Dermis microvascular lymphatic vessel endothelial cell (primary cell): Measurements from ENCODE around the gene JARID2. TPM values are rescaled to one million over a fixed set of nuclear protein-coding genes. Genes with fewer than 3 reads are reported as not detected.
A peak's percentile ranks its signal among the peaks of the same experiment; 100 is the strongest.

Source experiments
- DNase-seq, 2 donors: peaks; one replicate each; pipeline versions ENCODE4 v3.0.0 to v3.0.0-alpha.2; 2010; ENCODE audit warnings: low read depth in 2 of 2
- total RNA-seq: library from RNA; depleted of rRNA; stranded (reverse); fragments of >200 nt; gene quantifications from 2 replicates; pipeline ENCODE4 v1.2.1, GENCODE V29; 2014

JARID2 gene
- total RNA-seq, 1 donor from 2014 or later = 11.8 TPM

- peak in 1 of 2 donors; percentile 18 for DNase-seq
Observed at GRCh38 chr6:15434823-15435380, 189.0 kb downstream of the JARID2 start.

DNA sequence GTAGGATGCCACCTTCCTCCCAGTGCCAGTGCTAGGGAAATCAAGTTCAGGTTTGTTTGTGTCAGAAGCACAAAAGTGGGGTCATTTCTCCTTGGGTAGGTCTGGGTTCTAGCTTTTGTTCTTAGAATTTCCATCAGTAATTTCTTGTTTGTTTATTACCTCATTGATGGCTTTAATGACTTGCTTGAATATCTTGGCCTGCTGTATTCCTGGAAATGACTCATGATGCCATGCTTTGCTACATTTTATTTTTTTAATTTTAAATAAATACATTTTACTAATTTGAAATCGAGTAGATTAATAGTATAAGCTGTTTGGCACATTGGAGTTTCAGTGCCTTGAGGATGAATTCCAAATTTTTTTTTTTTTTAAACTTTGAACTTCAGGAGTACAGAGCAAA, 189.6 kb downstream of the JARID2 start:
- DNase-seq = peak in 1 of 2 donors; percentile 19

DNA sequence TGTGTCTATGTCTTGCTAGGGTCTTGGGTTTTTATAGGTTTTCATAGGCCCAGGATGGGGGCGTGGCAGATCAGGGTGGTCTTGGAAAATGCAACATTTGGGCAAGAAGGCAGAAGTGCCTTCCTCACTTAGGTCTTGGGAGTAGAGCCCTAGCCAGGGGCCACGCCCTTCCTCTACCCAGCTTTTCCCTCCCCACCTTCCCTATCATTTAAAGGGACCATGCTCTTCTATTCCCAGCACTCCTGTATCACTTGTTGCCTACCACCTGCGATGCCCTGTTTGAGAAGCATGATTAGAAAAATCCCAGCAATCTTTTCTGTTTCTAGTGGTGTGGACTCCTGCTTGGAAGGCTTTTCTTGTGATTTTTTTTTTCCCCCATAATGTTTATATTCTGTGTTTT, 190.6 kb downstream of the JARID2 start:
- DNase-seq = no peak

DNA sequence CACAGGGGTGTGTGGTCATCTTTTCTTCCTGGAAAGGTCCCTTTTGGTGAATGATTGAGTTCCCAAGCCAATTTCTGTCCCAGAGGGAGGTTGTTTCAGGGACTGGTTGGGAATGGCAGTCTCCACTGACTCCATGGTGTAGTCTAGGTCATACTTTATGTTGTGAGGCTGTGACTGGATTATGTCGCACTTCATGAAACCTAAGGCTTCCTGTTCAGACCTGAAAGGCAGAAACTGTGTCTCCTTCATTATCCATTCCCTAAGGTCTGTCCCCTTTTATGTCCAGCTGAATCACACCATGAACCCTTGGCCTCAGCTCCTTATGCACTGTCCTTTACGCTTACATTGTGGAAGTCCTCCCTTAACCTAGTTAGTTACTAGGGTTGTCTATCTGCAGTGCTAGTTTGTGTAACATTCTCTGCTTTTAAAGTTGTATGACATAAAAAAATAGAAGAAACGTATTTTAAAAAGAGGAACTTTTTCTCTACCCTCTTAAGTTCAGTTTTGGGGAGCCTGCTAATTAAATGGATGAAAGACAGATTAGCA, 191.3 kb downstream of the JARID2 start:
- no peak for DNase-seq

DNA sequence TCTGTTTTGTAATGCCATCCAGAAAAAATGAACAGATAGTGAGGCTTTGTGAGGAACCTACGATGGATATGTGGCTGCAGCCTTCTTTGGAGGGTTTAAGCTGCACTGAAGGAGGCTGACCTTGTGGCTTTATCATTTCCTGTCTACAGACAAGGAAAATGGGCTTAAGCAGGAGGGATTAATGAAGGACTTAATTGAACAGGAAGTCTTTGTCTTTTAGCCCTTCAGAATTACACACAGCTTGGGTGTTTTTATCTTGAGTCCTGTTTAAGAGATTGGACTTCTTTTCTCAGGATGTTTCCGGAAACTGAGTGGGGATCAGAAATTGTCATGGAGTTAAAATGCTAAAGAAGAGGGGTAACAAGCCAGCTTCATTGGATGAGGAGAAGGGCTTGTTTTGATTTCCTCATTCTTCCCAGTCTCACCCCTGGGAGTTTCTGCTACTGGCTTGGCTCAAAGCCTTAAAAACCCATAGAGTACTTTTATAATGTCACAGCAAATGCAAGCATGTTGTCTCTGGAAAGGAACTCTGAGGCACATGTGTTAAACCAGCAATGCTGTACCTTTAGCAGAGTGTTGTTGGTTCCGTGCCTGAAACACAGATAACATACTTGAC, 193.6 kb downstream of the JARID2 start:
- DNase-seq = no peak

- no peak for DNase-seq
Observed at GRCh38 chr6:15440040-15440439, 194.2 kb downstream of the JARID2 start.

GRCh38 chr6:15441215-15441868, 195.5 kb downstream of the JARID2 start:
- peak; percentile 47 to 68 for DNase-seq

GRCh38 chr6:15441981-15442380, 196.1 kb downstream of the JARID2 start:
- no peak for DNase-seq

DNA sequence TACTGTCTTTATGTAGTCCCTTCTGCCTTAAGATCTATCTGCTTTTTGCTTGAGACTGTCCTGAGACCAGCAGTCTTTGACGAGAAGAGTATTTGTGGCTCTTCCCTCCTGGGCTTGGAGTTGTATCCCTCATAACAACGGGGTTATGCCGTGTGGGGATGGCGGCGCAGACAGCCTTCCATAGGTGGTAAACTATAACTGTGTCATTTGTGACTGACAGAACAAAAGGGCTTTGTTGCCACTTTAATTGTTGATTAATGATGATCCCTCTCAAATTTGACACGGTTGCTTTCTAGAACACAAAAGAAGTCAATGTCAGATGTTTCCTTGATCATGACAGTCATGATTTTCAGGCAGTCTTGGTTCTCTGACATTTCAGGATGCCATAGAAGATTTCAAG, 196.6 kb downstream of the JARID2 start:
- DNase-seq = no peak

- DNase-seq = peak in 1 of 2 donors; percentile 35
Observed at GRCh38 chr6:15443119-15443830, 197.4 kb downstream of the JARID2 start.

- no peak for DNase-seq
Observed at GRCh38 chr6:15444081-15444731, 198.3 kb downstream of the JARID2 start.

DNA sequence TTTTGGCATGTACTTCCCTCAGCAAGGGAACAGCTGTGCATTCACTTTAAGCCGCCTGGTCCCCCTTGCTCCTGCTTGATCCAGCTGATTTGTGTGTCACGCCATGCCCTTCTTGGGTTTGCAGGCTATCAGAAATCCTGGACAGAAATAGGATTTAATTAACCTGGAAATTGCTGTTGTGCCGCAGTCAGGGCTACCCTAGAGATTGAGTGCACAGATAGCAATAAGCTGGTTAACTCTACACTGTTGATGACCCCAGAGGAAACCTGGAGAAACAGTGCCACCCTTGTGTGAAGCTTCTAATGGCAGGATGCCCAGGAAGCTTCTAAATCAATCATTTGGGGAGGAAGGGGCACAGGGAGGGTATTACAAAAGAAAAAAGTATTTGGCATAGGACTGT, 199.0 kb downstream of the JARID2 start:
- peak in 1 of 2 donors; percentile 20 for DNase-seq

- no peak for DNase-seq
Observed at GRCh38 chr6:15447546-15448267, 201.8 kb downstream of the JARID2 start.

DNA sequence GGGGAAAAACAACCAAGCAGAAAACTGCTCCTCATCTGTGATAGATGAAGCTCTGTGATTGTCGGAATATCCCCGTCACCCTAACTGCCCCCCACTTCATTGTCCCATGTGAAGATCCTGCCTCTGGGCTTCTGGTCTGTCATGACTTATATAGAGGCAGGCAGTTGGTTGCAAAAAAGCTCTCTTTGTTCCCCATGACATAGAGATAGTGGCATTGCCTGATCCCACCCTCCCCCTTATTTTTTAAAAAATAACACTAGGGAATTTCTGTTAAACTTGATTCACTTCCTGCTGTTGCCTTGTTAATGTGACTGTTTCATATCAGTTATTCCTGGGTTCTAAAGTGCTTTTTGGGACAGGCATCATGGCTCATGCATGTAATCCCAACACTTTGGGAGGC, 203.1 kb downstream of the JARID2 start:
- peak in 1 of 2 donors; percentile 31 for DNase-seq

DNA sequence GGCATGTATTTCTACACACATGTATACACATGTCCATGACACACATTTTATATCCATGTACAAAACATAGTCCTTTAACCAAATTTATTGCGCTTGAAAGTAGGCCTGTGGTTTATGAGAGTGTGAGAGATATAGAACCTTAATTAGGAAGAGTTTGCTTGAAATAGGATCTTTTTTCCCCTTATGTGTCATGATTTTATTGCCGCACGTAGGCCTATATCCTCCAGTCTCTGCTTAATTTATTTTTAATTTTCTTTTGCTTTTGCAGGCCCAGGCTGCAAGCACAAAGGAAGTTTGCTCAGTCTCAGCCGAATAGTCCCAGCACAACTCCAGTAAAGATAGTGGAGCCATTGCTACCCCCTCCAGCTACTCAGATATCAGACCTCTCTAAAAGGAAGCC, 205.9 kb downstream of the JARID2 start:
- no peak for DNase-seq

DNA sequence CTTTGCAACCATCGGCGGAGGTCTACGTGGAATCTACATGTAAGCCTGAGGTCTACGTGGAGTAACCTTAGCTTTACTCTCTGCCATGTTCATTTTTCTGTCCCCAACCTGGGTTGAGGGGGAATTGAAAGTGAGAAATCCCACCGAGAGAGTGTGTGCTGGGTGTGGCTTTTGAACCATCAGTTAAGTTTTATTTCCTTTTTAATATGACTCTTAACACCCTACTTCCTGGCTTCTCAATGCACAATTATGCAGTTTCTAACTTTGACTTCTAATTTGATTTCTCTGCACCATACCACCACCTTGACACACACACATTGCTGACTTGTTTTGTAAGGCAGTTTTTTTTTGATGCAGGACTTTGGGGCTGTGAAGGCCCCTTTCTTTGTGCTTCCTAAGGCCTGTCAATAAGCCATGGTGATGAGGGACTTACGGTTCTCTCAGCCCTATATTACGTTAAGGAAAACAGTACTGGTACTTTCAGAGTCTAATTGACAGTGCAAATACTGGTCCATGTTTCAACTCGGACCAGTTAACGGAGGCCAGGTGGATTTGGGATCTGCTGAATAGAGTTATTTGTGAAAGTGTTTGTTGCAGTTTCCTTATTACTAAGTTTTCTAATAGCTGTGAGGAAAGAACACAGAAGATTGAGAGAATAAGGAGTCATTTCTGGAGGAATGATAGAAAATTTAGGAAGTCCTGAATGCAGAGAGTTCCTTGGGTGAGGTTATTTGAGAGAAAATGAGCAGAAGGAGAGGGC, 206.5 kb downstream of the JARID2 start:
- no peak for DNase-seq

DNA sequence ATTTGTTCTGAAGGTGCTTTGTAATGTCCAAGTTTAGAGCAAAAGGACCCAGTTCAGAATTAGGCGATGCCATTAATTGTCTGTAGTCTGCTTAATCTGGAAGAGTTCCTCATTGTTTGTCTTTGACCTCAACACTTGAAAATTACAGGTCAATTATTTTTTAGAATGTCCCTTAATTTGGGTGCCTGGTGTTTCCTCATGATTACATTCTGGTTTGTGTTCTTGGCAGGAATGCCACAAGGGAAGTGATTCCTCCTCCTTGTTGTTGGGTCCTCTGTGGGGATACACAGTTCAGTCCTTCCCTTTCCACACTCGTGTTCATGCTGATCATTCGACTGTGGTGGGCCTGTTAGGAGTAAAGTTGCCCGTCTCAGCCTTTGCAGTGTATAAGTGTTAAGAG, 207.3 kb downstream of the JARID2 start:
- no peak for DNase-seq

- no peak for DNase-seq
Observed at GRCh38 chr6:15453622-15454021, 207.8 kb downstream of the JARID2 start.

DNA sequence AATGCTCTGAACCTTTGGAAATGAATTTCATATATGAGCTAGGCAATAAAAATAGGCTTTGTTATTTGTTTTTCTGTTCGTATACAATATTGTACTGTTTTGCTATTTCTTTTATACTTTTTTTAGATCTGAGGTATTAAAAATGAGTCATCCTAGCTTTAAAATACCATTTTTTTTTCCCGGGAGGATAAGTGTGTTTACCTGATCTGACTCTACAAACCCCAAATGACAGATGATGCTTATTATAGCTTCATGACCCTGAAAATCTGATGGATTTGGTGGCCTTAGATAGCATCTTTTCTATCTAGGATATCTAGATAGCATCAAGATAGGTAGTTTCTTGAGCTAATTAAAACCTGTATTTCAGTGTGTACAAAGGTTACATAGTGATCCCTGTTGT, 210.6 kb downstream of the JARID2 start:
- DNase-seq = no peak

DNA sequence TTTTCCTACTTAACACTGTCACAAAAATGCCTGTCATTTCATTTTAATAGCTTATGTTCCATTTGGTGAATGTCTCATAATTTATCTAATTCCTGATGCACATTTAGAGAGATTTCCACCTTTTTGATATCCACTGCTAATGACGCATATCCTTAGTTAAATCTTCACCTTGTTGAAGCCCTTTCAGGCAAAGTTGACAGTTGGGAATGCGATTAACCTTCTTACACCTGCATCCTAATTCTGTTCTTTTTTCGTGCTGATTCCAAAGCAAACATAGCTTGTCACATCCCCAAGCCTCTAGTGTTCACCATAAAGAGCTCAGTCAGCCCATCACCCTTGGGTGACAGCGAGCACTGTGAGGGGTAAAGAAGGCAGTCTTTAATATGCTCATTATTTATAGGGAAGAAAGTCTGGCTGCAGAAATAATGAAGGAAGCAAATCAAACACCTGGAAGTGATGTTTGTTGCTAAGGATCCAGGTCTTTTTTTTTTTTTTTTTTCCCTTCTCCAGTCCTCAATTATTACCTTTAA, 211.3 kb downstream of the JARID2 start:
- no peak for DNase-seq
